ENCODE data around the gene METTL27. TPM values are rescaled to one million over a fixed set of nuclear protein-coding genes. Genes with fewer than 3 reads are reported as not detected.
"Not testable (repeated sequence)": the region's sequence is repeated elsewhere in the genome, so short reads cannot be mapped to it uniquely, and the experiment has no call there.

The METTL27 gene
- total RNA-seq, 1 donor from 2014 or later, result 14.4 TPM

DNA sequence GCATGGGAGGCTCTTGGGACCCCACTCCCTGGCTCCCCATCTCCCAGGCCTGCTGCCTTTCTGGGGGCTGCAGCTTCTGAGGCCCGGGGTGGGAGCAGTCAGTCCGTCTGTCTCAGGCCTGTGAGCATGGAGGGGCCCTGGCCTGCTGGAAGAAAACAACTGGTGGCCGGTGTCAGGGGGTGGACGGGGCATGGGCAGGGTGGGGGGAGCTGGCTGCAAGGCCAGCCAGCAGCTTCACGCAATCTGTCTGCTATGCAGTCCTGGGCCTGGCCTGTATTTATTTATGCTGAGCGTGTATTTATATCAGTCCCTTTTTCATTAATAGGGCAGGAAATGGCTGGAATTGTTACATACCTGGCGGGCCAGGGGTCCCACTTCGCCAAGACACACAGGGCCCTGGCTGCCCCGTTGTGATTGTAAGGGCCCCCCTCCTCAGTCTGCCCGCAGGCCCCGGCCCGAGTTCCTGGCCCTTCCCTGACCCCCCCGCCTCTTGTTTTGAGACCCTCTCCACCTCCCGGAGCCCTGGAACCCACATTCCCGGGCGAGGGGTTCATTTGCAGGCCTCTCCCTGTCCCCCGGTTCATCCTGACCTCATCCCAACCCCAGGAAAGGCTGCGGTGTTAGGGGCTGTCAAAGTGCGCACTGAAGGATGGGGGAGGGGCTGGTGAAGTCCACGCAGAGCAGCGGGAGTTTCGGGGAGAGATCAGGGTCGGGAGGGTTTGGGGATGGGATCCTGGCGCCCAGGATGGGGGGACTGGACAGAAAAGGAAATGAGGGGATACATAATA, 26.9 kb upstream of the METTL27 start:
- no peak for DNase-seq (ENCODE audit: low spot score)

- no peak for DNase-seq (ENCODE audit: low spot score)
Measured at GRCh38 chr7:73866446-73866767, 24.1 kb upstream of the METTL27 start.

GRCh38 chr7:73865738-73866445, 23.6 kb upstream of the METTL27 start:
- DNase-seq (ENCODE audit: low spot score), result no peak

GRCh38 chr7:73864981-73865711, 22.8 kb upstream of the METTL27 start:
- DNase-seq (ENCODE audit: low spot score), result no peak

DNA sequence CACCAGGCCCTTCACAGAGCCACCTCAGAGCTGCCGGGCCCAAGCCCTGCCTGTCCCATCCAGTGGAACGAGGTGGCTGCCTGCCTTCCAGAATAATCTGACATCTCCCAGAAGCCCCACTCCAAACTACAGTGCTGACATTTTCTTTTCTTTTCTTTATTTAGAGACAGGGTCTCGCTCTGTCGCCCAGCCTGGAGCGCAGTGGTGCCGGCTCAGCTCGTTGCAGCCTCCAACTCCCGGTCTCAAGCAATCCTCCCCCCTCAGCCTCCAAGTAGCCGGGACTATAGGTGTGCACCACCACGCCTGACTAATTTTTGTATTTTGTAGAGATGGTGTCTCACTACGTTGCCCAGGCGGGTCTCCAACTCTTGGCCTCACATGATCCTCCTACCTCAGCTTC, 19.0 kb upstream of the METTL27 start:
- DNase-seq (ENCODE audit: low spot score), result no peak

DNA sequence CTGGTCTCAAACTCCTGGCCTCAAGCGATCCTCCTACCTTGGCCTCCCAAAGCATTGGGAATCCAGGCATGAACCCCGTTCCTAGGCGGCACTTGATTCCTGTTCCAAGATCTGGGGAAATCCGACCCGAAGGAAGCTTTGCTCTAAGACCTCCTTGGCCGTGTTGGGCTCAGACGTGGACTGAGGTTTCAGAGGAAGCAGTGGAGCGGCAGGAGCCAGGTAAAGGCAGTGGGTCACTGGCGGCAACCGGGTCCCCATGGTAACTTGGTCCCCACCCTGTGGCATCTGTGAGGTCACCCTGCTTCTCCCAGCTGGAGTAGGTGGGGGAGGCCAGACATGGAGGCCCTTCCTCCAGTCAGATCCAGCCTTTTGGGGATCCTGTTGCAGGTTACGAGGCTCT, 18.5 kb upstream of the METTL27 start, which contains the start of gene TMEM270:
Gene TMEM270, plus strand, starts transcription at position 301 of the 400 bp plus-strand sequence. Its CDS starts 36 bp downstream, at position 337.
- DNase-seq (ENCODE audit: low spot score), result no peak

GRCh38 chr7:73858807-73859206, 16.5 kb upstream of the METTL27 start:
- no peak for DNase-seq (ENCODE audit: low spot score)

GRCh38 chr7:73856941-73857340, 14.6 kb upstream of the METTL27 start:
- DNase-seq (ENCODE audit: low spot score), result no peak

DNA sequence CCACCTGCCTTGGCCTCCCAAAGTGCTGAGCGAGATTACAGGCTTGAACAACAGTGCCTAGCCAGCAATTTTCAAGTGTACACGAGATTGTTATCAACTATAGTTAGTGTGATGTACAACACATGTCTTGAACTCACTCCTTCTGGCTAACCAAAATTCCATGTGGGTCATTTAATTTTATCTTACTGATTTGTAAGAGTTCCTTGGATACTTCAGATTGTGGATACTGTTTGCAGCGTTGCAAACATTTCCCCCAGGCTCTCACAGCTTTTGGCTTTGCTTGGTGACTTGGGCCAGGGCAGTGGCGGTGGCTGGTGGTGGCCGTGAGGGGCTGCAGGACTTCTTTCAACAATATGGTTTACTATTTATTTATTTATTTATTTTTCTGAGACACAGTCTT, 10.2 kb upstream of the METTL27 start:
- DNase-seq (ENCODE audit: low spot score), result no peak

DNA sequence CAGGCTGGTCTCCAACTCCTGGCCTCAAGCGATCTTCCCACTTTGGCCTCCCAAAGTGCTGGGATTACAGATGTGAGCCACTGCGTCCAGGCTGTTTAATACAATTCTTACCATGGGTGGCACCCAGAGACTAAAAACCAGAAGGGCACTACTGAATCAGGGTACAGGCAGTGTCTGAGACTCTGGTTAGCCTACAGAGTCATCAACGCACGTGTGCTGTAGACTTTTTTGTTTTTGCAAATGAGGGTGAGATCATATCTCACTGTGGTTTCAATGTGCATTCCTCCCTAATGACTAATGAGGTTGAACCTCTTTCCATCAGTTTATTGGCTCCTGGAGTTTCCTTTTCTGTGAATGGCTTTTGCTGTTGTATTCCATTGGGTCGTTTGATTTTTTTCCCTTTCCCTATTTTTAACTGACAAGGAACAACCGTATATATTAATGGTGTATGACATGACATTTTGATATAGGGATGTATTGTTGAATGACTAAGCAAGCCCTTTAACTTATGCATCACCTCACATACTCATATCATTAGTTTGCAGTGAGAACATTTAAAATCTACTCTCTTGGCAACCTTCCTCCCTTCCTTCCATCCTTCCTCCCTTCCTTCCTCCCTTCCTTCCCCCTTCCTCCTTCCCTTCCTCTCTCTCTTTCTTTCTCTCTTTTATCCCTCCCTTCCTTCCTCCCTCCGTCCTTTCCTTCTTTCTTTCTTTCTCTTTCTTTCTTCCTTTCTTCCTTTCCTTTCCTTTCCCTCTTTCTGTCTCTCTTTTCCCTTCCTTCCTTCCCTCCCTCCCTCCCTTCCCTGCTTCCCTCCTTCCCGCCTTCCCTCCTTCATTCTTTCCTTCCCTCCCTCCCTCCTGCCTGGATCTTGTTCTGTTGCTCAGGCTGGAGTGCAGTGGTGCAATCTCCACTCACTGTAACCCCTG, 9.4 kb upstream of the METTL27 start:
- DNase-seq (ENCODE audit: low spot score), result no peak

GRCh38 chr7:73850781-73851207, 8.5 kb upstream of the METTL27 start:
- DNase-seq (ENCODE audit: low spot score), result no peak

DNA sequence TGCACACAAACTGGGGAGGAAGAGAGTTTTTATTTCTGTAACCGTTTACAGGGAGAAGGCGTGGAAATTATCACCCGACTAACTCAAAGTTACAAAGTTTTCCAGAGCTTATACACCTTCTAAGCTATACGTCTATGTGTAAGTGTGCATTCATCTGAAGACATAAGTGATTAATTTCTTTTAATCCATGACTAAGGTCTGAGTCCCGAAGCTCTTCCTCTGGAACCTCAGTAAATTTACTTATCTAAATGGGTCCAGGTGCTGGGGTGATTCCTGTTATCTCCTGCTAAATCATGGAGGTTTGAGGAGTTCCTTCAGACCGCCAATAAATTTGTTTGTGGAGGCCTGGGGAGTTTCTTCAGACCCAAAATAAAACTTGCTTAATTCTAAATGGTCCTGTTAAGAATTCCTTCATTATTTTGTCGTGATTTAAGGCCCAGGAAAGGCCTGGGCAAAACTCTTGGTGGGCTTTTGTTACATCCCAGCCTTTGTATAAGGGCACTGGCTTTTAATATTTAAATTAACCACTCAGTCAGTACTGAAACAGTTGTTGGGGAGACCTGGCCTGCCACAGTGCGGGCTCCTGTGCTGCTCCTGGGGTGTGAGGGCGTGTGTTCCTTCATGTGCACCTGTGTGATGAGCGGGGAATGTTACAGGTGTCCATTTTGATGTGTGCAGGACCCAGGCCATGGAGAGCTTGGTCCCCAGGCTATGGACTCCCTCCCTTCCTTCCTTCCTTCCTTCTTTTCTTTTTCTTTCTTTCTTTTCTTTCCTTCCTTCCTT, 5.8 kb upstream of the METTL27 start:
- no peak for DNase-seq (ENCODE audit: low spot score)

DNA sequence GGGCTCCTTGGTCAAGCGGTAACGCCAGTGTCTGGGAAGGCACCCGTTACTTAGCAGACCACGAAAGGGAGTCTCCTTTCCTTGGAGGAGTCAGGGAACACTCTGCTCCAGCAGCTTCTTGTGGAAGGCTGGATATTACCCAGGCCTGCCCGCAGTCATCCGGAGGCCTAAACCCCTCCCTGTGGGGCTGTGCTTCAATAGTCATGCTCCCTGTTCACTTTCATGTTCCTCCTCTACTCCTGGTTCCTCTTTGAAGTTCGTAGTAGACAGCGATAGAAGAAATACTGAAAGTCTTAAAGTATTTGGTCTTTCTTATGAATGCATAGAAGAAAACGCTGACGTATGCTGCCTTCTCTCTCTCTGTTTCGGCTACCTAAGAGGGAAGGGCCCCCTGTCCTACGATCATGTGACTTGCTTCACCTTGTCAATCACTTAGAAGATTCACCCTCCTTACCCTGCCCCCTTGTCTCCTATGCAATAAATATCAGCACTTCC, 3.4 kb upstream of the METTL27 start:
- not testable (repeated sequence) for DNase-seq (ENCODE audit: low spot score)

GRCh38 chr7:73844848-73845460, 2.6 kb upstream of the METTL27 start:
- no peak for DNase-seq (ENCODE audit: low spot score)

- DNase-seq (ENCODE audit: low spot score), result no peak
Measured at GRCh38 chr7:73844131-73844547, 1.8 kb upstream of the METTL27 start.

DNA sequence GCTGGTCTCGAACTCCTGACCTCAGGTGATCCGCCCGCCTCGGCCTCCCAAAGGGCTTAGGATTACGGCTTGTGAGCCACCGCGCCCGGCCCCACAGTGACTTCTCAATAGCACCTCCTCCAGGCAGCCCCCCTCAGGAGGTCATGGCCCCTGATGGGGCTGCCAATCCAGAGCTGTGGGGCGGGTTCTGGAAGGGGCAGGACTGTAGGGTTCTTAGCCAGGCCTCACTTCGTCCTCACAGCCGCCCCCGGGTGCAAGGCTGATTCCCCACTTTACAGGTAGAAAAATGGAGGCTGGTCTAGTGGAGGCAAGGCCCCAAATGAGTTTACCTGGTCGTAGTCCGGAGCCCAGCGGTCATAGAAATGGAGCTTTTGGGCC, 638 bp downstream of the METTL27 start:
- no peak for DNase-seq (ENCODE audit: low spot score)

DNA sequence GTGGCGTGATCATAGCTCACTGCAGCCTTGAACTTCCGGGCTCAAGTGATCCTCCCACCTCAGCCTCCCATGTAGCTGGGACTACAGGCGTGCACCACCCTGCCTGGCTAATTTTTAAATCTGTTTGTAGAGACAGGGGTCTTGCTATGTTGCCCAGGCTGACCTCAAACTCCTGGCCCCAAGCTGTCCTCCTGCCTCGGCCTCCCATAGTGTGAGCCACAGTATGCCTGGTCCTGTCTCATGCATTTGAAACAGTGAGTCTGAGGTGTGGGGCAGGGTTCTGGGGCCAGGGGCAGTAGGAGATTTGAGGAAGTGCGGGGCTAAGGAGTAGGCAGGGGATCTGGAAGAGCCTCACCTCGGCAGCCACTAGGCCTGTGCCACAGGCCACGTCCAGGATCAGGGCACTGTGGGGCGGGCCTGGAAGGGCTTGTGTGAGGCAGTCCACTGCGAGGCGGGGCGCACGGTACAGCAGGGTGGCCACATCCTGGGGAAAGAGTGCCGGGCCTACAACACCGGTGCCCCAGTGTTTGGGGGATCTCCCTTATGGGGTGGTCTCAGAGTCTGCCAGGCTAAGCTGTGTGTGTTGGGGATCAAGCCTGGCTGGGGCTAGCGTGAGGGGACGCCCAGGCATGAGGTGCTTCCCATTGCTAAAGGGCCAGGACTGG, 1.5 kb downstream of the METTL27 start:
- no peak for DNase-seq (ENCODE audit: low spot score)

- no peak for DNase-seq (ENCODE audit: low spot score)
Measured at GRCh38 chr7:73839743-73840714, 2.3 kb downstream of the METTL27 start.

All from ureter (tissue), 1 donor.